GM12872 (cell line): Measurements from ENCODE around the gene CSPG5.

Experiments used
- CTCF ChIP-seq: IDR thresholded peaks from 3 replicates; pipeline ENCODE4 v1.5.1; 2011; ENCODE audit warnings: low read depth, mild to moderate bottlenecking, low read length, moderate library complexity; ENCODE audit not compliant: insufficient read depth

The CSPG5 gene

DNA sequence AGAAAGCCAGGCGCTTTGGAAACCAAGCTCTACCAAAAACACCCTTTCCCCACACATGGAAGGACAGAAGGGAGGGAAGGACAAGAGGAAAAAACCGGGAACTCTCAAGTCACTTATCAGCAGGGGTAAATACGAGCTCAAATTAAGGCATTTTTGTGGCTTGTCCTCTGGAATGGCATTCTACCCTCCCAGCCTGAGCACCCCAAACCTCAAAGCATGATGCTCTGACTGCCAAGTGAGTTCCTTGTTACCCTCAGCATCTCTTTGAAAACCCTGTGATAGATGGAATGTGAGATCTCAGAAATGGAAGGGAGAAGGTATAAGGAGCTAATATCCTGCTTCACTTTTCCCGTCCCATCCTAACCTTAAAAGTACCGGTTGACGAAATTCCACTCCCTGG is 8.1 kb upstream of the CSPG5 start:
- TF ChIP-seq CTCF = no peak

DNA sequence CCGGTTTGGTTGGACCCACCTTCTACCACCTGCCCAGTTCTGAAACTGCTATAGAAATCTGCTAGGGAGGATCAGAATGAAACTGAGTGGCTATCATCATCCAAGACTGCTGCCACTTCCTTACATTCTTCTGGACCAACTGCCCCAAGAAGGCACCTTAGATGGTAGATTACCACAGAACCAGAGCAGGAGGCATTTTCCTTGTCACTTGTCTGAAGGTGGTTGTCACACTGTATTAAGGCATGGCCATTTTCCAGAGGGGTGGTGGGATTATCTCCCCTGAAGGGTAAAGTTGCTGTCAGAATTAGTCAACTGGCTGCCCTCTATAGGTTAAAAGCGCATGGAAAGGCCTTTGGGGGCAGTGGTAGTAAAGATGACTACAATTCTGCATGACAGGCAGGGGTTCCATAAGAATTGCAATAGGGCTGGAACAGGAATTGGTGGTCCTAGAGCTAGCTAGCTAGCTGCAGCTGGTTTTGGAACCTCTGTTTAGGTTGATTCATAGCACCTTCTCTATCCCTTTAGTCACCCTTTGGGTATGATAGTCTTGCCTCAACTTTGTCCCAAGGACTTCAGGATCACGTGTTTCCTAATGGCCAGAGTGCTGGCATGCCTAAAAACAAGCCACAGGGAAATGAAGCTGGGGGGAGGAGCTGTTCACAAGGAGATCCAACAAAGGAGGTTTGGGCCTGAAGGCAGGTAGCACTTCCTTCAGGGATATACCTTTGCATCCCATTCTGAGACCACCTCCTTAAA is 4.8 kb upstream of the CSPG5 start:
- no peak for TF ChIP-seq CTCF

GRCh38 chr3:47581835-47582234 is 3.2 kb upstream of the CSPG5 start:
- TF ChIP-seq CTCF = no peak

DNA sequence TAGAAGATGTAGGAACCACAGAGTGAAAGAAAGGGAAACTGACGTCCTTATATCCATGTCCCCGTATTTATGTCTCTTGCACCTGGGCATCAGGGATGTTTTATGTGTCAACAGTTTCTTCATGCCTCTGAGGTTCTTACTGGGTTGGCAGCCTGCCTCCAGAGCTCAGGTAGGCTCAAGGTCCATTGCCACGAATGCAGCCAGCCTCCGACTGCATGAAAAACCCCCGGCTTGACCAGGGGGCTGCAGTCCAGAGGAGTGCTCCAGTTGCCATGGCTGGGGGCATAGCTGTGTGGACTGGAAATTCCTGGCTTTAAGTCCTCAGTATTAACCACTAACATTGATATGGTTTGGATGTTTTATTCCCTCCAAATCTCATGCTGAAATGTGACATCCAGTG is 2.8 kb upstream of the CSPG5 start:
- no peak for TF ChIP-seq CTCF

DNA sequence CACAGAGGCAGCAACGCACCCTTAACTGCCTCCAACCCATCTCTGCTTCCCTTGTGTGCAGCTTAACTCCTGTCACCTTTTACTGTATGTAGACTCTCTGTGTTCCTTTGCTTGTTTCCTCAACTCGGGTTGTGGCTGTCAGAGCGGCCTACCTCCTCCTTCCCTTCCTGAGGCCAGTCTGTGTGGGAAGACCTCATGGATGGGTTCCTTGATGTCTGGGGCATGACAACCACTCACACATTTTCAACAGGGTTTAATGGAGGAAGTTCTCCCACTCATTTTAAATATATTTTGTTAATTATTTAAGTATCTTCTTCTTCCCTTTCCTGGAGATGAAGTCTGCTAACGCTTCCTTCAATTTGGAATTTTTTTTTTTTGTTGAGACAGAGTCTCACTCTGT is 1.8 kb upstream of the CSPG5 start:
- TF ChIP-seq CTCF = no peak

GRCh38 chr3:47579875-47580274 is 1.2 kb upstream of the CSPG5 start:
- no peak for TF ChIP-seq CTCF

GRCh38 chr3:47578119-47578632 is 489 bp downstream of the CSPG5 start:
- no peak for TF ChIP-seq CTCF
